Lung (tissue), 12 donors: Measurements from ENCODE around the gene DPP7. TPM values are rescaled to one million over a fixed set of nuclear protein-coding genes. Genes with fewer than 3 reads are reported as not detected.

Experiments used
- ATAC-seq: fragments of 200-7000 bp; cut with Tn5 transposase; one replicate; pipeline ENCODE4 v1.9.1; 2020; ENCODE audit warnings: moderate number of reproducible peaks; ENCODE audit not compliant: insufficient read depth, low FRiP score
- DNase-seq, 3 donors: peaks; one replicate each; pipeline ENCODE4 v3.0.0-alpha.2; 2013 to 2017
- H3K27ac ChIP-seq, 2 donors: one replicate each; pipeline ENCODE4 v1.5.1; 2013; ENCODE audit warnings: mild to moderate bottlenecking in 2 of 2, moderate library complexity in 2 of 2, control low read depth in 1 of 2, inconsistent platforms in 1 of 2, low read depth in 1 of 2, low read length in 1 of 2
- H3K27me3 ChIP-seq, 3 donors: one replicate each; pipeline ENCODE4 v1.5.1; 2013; ENCODE audit warnings: low read length in 2 of 3; ENCODE audit not compliant: control insufficient read depth in 3 of 3, insufficient read depth in 3 of 3
- H3K36me3 ChIP-seq, 4 donors: one replicate each; pipeline ENCODE4 v1.5.1; 2013; ENCODE audit warnings: low read length in 4 of 4, mild to moderate bottlenecking in 1 of 4, moderate library complexity in 1 of 4; ENCODE audit not compliant: control insufficient read depth in 4 of 4, insufficient read depth in 4 of 4
- H3K4me1 ChIP-seq, 5 donors: one replicate each; pipeline ENCODE4 v1.5.1; 2013; ENCODE audit warnings: low read length in 5 of 5, mild to moderate bottlenecking in 2 of 5, moderate library complexity in 1 of 5; ENCODE audit not compliant: control insufficient read depth in 5 of 5, insufficient read depth in 5 of 5
- H3K4me3 ChIP-seq: one replicate; pipeline ENCODE4 v1.5.1; 2013; ENCODE audit warnings: mild to moderate bottlenecking, control low read depth, moderate library complexity
- H3K9ac ChIP-seq, 2 donors: one replicate each; pipeline ENCODE4 v1.5.1; 2013; ENCODE audit warnings: low read length in 2 of 2, control low read depth in 1 of 2; ENCODE audit not compliant: insufficient read depth in 1 of 2
- H3K9me3 ChIP-seq, 4 donors: one replicate each; pipeline ENCODE4 v1.5.1; 2013; ENCODE audit warnings: low read length in 3 of 4, mild to moderate bottlenecking in 1 of 4, moderate library complexity in 1 of 4; ENCODE audit not compliant: control insufficient read depth in 4 of 4, insufficient read depth in 3 of 4
- WGBS, 2 donors: extraction: QIAGEN DNeasy Blood & Tissue Kit; methylation state at CpG; one replicate each; pipeline ENCODE4 v1.1.7; 2013; 5-methylcytosine and 5-hydroxymethylcytosine counted together
- polyA plus RNA-seq, 2 donors: library from polyadenylated mRNA; stranded (reverse); fragments of 200-250 nt; gene quantifications; one replicate each; pipeline ENCODE4 v1.2.1, GENCODE V29; 2013
- total RNA-seq, 2 donors: library from RNA; depleted of rRNA in 1 of 2; stranded (reverse); fragments of >200 nt in 1 of 2; gene quantifications; one replicate each; pipeline ENCODE4 v1.2.1, GENCODE V29; 2014 to 2021
- TF ChIP-seq, protein P1 (sequence below): IDR thresholded peaks from 2 replicates; pipeline ENCODE4 v1.5.1; 2012; ENCODE audit warnings: mild to moderate bottlenecking; ENCODE audit errors: control extremely low read depth, extremely low read depth
- donor health status: control.
- donor health status: control.
- donor health status: Bipolar disorder and iron deficiency.
- donor health status: healthy.
- donor health status: DM: yes; HTN: yes; CAD: no.

Gene DPP7
- total and polyA plus RNA-seq, 4 donors, result 48.0 to 436 (median 228) TPM

DNA sequence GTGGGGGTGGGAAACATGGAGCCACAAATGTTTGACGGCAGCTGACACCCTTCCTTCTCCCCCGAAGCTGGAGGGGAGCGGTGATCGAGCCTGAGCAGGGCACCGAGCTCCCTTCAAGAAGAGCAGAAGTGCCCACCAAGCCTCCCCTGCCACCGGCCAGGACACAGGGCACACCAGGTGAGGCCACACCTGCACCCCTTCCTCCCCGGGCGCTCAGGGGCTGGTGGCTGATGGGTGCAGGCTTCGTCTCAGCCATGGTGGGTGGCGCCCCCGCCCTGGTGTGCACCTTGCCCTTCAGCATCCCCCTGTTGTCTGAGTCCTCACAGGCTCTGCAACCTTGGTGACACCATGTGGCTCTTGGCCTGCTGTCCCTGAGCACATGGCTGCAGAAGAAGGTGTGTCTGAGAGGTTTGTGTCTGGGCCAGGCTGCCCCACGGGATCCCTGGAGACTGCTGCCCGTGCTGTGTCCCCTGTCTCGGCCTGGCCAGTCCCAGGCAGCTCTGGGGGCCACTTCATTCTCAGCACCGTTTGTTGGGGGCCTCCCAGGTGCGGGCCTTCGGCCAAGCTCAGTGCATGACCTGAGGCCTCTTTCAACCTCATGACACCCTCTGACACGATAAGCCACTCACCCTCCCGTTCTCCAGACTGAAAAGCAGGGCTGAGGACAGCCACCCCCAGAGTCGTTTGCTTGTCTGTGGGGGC is 16.6 kb downstream of the DPP7 start:
- 94 to 96% methylated on average over 20 of the region's 20 CpGs for WGBS, 2 donors
- Histone ChIP-seq H3K27ac (no peak overlapping the region), H3K9ac (no peak overlapping the region), H3K9me3 (peaks cover 0 to 4% (median 2%) of the 10 kb centered on the region in 4 donors), H3K27me3 (no peaks in the 10 kb centered on the region), H3K4me3 (no peak overlapping the region), H3K36me3 (peaks cover 6 to 57% (median 40%) of the 10 kb centered on the region in 4 donors), H3K4me1 (no peaks in the 10 kb centered on the region)
- TF ChIP-seq, protein P1, sequence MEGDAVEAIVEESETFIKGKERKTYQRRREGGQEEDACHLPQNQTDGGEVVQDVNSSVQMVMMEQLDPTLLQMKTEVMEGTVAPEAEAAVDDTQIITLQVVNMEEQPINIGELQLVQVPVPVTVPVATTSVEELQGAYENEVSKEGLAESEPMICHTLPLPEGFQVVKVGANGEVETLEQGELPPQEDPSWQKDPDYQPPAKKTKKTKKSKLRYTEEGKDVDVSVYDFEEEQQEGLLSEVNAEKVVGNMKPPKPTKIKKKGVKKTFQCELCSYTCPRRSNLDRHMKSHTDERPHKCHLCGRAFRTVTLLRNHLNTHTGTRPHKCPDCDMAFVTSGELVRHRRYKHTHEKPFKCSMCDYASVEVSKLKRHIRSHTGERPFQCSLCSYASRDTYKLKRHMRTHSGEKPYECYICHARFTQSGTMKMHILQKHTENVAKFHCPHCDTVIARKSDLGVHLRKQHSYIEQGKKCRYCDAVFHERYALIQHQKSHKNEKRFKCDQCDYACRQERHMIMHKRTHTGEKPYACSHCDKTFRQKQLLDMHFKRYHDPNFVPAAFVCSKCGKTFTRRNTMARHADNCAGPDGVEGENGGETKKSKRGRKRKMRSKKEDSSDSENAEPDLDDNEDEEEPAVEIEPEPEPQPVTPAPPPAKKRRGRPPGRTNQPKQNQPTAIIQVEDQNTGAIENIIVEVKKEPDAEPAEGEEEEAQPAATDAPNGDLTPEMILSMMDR, result no peak
- ATAC-seq (no peak), DNase-seq (no peak)

DNA sequence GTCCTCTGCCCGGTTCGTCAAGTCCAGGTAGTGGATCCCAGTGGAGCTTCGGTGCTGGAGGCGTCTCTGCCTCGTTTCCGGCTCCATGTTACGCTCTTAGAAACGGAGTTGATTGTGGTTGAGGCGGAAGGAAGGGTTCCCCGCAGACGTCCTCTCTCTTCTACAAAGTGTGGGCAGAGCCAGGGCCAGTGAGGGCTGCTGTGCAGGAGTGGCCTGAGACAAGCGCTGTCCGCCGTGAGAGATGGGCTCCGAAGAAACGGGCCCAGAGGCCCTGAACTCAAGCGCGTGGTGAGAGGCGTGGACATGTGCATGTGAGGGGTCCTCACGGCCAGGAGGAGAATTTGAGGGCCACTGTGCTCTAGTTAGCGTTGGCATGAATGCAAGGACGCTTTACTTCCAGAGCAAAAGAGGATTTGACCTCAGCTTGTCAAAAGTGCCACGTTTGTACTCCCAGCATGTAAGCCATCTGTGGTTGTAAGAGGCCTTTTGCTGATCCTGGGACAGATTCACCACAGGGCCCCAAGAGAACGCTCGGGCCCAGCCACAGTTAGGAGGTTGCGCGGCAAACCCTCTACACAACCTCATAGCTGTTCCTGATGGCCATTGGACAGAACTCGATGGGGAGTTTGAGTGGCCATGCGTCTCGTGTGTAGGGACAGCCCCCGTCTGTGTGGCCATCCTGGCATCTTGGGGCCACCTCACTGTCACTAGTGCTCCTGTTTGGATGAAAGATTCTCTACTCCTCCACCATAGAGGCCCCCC is 17.6 kb downstream of the DPP7 start:
- Histone ChIP-seq H3K27me3 (no peaks in the 10 kb centered on the region), H3K36me3 (peaks cover 5 to 47% (median 32%) of the 10 kb centered on the region in 4 donors), H3K4me1 (no peaks in the 10 kb centered on the region), H3K27ac (no peak overlapping the region), H3K4me3 (no peak overlapping the region), H3K9ac (no peak overlapping the region), H3K9me3 (peaks cover 0 to 2% (median under 1%) of the 10 kb centered on the region in 4 donors)
- ATAC-seq (no peak), DNase-seq (no peak)
- WGBS, 2 donors, result 95% methylated on average over 31 of the region's 31 CpGs
- TF ChIP-seq, protein P1, result no peak

DNA sequence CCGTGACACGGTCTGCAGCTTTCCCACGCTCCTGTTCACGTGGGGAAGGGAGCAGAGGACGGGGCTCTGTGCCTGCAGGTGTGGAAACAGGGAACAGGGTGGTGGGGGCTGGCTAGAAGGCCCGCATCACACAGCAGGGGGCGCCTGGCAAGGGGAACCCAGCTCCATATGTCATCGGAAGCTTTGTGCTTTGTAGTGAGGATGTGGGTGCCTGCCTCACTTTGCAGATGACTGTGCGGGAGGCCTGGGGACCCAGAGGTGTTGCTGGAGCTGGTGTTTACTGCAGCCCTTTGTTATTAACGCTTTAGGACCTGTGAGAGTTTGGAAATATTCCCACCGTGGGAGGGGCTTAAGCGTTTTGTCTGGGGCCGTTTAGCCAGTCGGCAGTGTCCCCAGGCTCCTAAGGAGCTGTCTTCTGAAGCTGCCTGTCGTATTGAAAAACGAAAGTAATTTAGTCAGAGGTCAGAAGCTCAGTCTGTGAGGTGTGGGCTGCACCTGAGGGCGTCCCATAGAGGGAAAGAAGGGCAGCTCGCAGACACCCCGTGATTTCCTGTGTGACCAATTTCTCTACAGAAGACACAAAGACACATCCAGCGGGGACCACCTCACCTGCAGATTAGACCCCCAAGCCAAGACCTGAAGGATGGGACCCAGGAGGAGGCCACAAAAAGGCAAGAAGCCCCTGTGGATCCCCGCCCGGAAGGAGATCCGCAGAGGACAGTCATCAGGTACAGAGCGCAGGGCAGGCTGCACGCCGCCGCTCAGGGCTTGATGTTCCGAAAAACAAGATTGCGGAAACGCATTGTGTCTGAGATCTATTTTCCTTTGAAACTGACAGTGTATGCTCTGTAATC is 18.6 kb downstream of the DPP7 start:
- Histone ChIP-seq H3K4me3 (no peak overlapping the region), H3K27me3 (no peaks in the 10 kb centered on the region), H3K9me3 (no peaks in the 10 kb centered on the region), H3K27ac (no peak overlapping the region), H3K9ac (no peak overlapping the region), H3K4me1 (no peaks in the 10 kb centered on the region), H3K36me3 (peaks cover 5 to 41% (median 26%) of the 10 kb centered on the region in 4 donors)
- ATAC-seq (no peak), DNase-seq (no peak)
- TF ChIP-seq, protein P1, result peak; percentile 4
- WGBS, 2 donors, result 80 to 87% methylated on average over 30 of the region's 30 CpGs
